Measurements from ENCODE around the gene XAF1. TPM values are rescaled to one million over a fixed set of nuclear protein-coding genes. Genes with fewer than 3 reads are reported as not detected.

XAF1 gene, protein sequence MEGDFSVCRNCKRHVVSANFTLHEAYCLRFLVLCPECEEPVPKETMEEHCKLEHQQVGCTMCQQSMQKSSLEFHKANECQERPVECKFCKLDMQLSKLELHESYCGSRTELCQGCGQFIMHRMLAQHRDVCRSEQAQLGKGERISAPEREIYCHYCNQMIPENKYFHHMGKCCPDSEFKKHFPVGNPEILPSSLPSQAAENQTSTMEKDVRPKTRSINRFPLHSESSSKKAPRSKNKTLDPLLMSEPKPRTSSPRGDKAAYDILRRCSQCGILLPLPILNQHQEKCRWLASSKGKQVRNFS
- total RNA-seq: 19.2 and 33.4 TPM in 2 replicates

DNA sequence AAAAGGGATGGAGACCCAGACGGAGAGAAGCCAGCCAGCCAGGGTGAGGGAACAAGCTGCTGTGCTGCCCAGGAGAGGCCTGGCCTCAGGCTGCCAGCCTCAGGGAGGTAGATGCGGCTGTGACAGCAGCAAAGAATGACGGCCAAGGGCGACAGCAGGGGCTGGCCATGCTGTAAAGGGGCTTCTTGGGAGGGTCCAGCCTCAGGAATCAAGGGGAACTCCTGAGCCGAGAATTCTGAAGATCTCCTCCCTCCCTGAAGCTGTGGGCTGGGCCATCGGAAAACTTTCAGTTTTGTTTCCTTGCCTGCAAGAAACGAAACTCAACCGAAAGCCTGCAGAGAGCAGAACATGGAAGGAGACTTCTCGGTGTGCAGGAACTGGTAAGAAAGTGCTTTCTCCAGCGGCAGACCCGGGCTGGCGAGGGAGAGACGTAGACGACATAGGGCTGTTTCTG lies at the start of gene XAF1:
XAF1 (plus strand) TSS at position 316 of the 454 bp plus-strand sequence; CDS start at position 349, 33 bp downstream.

DNA sequence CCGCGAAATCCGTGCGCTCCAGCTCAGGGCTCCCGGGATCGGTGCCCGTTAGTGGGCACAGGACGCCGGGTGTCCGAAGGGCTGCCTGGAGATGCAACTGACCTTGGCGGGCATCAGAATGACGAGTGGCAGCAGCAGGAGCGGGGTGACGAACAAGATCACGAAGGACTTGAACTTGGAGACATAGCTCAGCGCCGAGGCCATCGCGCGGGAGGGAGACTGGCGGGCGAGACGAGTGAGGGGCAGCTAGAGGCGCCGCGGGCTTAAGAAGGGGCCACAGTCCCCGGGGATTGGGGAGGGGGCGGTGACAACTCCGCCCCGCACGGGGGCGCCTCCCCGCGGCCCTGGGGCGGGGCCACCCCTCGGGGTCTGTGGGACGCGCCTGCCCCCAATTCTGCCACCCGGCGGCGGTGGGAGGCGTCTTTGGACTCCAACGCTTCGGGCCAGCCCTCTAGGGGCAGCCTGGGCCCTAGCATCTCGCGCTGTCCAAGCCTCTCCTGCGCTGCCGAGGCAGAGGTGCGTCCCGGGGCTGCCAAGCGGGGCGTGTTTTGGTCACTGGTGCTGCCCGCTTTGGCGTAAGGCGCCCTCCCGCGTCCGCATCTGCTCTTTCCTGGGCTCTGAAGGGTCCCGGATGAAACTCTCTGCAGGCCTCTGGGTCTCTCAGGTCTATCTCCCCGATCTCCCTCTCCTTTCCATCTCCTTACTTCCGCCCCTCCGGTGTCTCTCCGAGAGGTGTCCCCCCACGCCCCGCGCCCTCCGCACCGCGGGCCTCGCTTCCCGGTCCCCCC lies 42.5 kb upstream of the XAF1 start, which contains the start of gene SLC13A5:
SLC13A5 (minus strand) TSS at position 240 of the 788 bp plus-strand sequence; CDS start at position 204, 36 bp downstream.

DNA sequence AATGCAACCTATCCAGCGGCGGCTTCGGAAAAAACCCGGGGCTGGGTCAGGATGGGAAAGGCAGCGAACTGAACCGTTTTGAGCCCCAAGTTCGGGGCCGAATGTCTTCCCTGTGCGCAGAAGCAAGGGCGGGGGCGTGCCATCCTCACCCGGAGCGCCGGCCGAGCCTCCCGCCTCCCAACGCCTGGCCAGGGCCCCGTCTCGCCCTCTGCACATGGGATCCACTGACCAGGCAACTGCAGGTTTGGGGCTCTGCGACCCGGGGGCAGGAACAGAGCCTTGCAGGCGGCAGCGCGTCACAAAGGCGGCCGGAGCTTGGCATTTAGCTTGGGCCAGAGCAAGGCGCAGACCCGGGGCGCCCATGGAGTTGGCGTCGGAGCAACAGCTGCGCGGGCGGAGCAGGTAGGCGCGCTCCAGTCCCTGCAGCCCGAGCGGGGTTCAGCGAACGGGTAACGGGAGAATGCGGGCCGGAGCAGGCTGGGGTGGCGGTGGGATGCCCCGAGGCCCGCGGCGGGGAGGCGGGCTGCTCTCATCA lies 20.1 kb downstream of the XAF1 start, which contains the start of gene FBXO39:
FBXO39 (plus strand) TSS at position 345 of the 535 bp plus-strand sequence. CDS start 3,654 bp downstream, outside the sequence.

Small RNA genes within 50 kb of the gene (small RNA-seq; reads per million reads assigned to genes)
- not detected for gene AC004706.2

Other genes starting within 250 kb of the XAF1 start
- 7.1 and 8.8 TPM in 2 replicates for gene PITPNM3, start 199.5 kb upstream of the XAF1 start, total RNA-seq
- gene KIAA0753, start 115.3 kb upstream of the XAF1 start, total RNA-seq: 17.6 and 20.9 TPM in 2 replicates
- 130 and 138 TPM in 2 replicates for gene TXNDC17, start 115.0 kb upstream of the XAF1 start, total RNA-seq
- 9.9 and 12.4 TPM in 2 replicates for gene MED31, start 104.4 kb upstream of the XAF1 start, total RNA-seq
- 0.39 and 0.43 TPM in 2 replicates for gene C17orf100, start 104.3 kb upstream of the XAF1 start, total RNA-seq
- gene SLC13A5, start 42.7 kb upstream of the XAF1 start, total RNA-seq: not detected in 2 replicates
- 0.26 and 0.76 TPM in 2 replicates for gene FBXO39, start 20.2 kb downstream of the XAF1 start, total RNA-seq
- gene TEKT1, start 75.7 kb downstream of the XAF1 start, total RNA-seq: not detected in 2 replicates
- 0.11 TPM in 1 of 2 replicates, not detected in the other for gene ALOX12, start 240.0 kb downstream of the XAF1 start, total RNA-seq

Data from articular chondrocyte of knee joint (primary cell).